Fibroblast of lung (primary cell): ENCODE data around the gene CDKN2B.

Source experiments
- CTCF ChIP-seq, 2 donors: IDR thresholded peaks in 1 of 2; conservative IDR thresholded peaks in 1 of 2; 1 replicate in 1 of 2; 2 replicates in 1 of 2; pipeline ENCODE4 v1.5.1; 2011 to 2012; ENCODE audit warnings: low read length in 2 of 2, control low read depth in 1 of 2, inconsistent platforms in 1 of 2, low read depth in 1 of 2, mild to moderate bottlenecking in 1 of 2
- EZH2 ChIP-seq: IDR thresholded peaks from 2 replicates; pipeline ENCODE4 v1.5.1; 2012; ENCODE audit warnings: low read length, control low read depth, mild to moderate bottlenecking; ENCODE audit errors: missing control alignments

DNA sequence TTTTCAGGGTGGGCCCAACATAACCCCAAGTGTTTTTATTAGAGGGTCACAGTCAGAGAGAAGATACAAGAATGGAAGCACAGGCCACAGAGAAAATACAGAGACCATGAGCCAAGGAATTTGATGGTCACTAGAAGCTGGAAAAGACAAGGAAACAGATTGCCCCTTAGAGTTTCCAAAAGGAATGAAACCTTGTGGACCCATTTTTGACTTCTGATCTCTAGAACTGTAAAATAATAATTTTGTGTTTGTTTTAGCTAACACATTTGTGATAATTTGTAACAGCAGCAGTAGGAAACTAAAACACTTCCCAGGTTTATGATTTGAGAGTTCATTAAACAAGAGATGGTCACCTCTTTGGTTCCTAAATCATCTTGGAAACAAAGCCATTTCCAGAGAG lies 36.7 kb downstream of the CDKN2B start:
- TF ChIP-seq CTCF (conservative IDR thresholded peaks at IDR 0.05 in 1 of 2, IDR thresholded peaks at IDR 0.05 in 1 of 2; ENCODE audit: low read depth in 1 of 2, low read length in 2 of 2) (no peak), EZH2 (no peak)
